NCI-H2227 (cell line): ENCODE results near the gene SDHAF2.
A peak's percentile ranks its signal among the peaks of the same experiment; 100 is the strongest.
"Not testable (repeated sequence)": the region's sequence is repeated elsewhere in the genome, so short reads cannot be mapped to it uniquely, and the experiment has no call there.

Experiments used
- DNase-seq: peaks from one replicate; lab custom pipeline; 2025; ENCODE audit not compliant: unreplicated experiment; lab: John Stamatoyannopoulos, UW

SDHAF2 gene

GRCh38 chr11:61474013-61474643 lies 44.2 kb downstream of the SDHAF2 start:
- no peak for DNase-seq

GRCh38 chr11:61475433-61475832 lies 45.5 kb downstream of the SDHAF2 start:
- no peak for DNase-seq

GRCh38 chr11:61476371-61476770 lies 46.4 kb downstream of the SDHAF2 start:
- DNase-seq, result no peak

- DNase-seq, result no peak
These were observed 47.2 kb downstream of the SDHAF2 start for GRCh38 chr11:61477126-61477525.

- DNase-seq, result peak; percentile 70
These were observed 47.8 kb downstream of the SDHAF2 start for GRCh38 chr11:61477727-61478148.

- DNase-seq, result not testable (repeated sequence)
These were observed 49.6 kb downstream of the SDHAF2 start for GRCh38 chr11:61479360-61480058.

GRCh38 chr11:61480261-61480993 lies 50.5 kb downstream of the SDHAF2 start:
- no peak for DNase-seq

GRCh38 chr11:61480994-61481335 lies 51.0 kb downstream of the SDHAF2 start:
- peak; percentile 77 for DNase-seq

- no peak for DNase-seq
These were observed 51.9 kb downstream of the SDHAF2 start for GRCh38 chr11:61481806-61482205.

- peak; percentile 14 for DNase-seq
These were observed 52.6 kb downstream of the SDHAF2 start for GRCh38 chr11:61482513-61482912.

GRCh38 chr11:61484541-61484940 lies 54.6 kb downstream of the SDHAF2 start:
- DNase-seq, result no peak

GRCh38 chr11:61485080-61485479 lies 55.2 kb downstream of the SDHAF2 start:
- DNase-seq, result no peak

- DNase-seq, result no peak
These were observed 56.2 kb downstream of the SDHAF2 start for GRCh38 chr11:61486011-61486620.

GRCh38 chr11:61486779-61487178 lies 56.9 kb downstream of the SDHAF2 start:
- DNase-seq, result no peak

GRCh38 chr11:61487342-61488025 lies 57.6 kb downstream of the SDHAF2 start:
- no peak for DNase-seq

- DNase-seq, result no peak
These were observed 58.8 kb downstream of the SDHAF2 start for GRCh38 chr11:61488651-61489291.

- peak; percentile 25 for DNase-seq
These were observed 60.2 kb downstream of the SDHAF2 start for GRCh38 chr11:61489833-61490721.

GRCh38 chr11:61491736-61492395 lies 61.9 kb downstream of the SDHAF2 start:
- no peak for DNase-seq

GRCh38 chr11:61494381-61494961 lies 64.5 kb downstream of the SDHAF2 start:
- DNase-seq, result no peak
